HepG2 (cell line): Measurements from ENCODE around the gene ZBTB4. TPM values are rescaled to one million over a fixed set of nuclear protein-coding genes. Genes with fewer than 3 reads are reported as not detected.

ENCODE experiments used
- ATAC-seq: fragments of 200-7000 bp; cut with Tn5 transposase; 3 replicates; pipeline ENCODE4 v1.9.1; 2020; ENCODE audit warnings: mild to moderate bottlenecking, moderate library complexity
- BruUV-seq: library from RNA; stranded (reverse); fragments of 400-500 nt; replicated peaks from 2 replicates; lab custom pipeline; 2021; lab: Mats Ljungman, UMichigan
- CTCF ChIA-PET: fragments of 300-600 bp; formaldehyde crosslinking; extraction: SDS; loops from one replicate; lab custom pipeline; 2021; ENCODE audit warnings: low total read pairs, inconsistent platforms, low intra/inter-chr PET ratio; lab: Yijun Ruan, JAX
- POLR2A ChIA-PET: fragments of 350-600 bp; sonication (Branson Sonifier 250); formaldehyde crosslinking; loops from one replicate; lab custom pipeline; 2020; ENCODE audit warnings: antibody characterized with exemption, inconsistent platforms; lab: Yijun Ruan, JAX
- DNase-seq: peaks from one replicate; pipeline ENCODE4 v3.0.0-alpha.2; 2015; ENCODE audit warnings: low spot score
- FAIRE-seq: peaks from 3 replicates; lab custom pipeline; 2011; peaks lifted over from hg19 to GRCh38; lab: Jason Lieb, UNC
- H2AFZ ChIP-seq: one replicate; pipeline ENCODE4 v1.6.1; 2011; ENCODE audit warnings: low read length, inconsistent platforms
- H3K27ac ChIP-seq: fragments of 300-600 bp; 3 replicates; pipeline ENCODE4 v1.8.0; 2011; ENCODE audit warnings: mixed run types, mild to moderate bottlenecking, mixed read lengths, low read length, inconsistent platforms; ENCODE audit not compliant: insufficient read depth; ENCODE audit errors: extremely low read length
- H3K27me3 ChIP-seq, 2 experiments: fragments of 200-600 bp in 1 of 2; 2 replicates in 1 of 2; 3 replicates in 1 of 2; pipeline versions ENCODE4 v1.6.0 to v1.8.0; 2011; ENCODE audit warnings: low read length in 2 of 2, mild to moderate bottlenecking in 2 of 2, moderate library complexity in 2 of 2, inconsistent platforms in 1 of 2; ENCODE audit not compliant: insufficient read depth in 2 of 2, control insufficient read depth in 1 of 2
- H3K36me3 ChIP-seq, 2 experiments: fragments of 200-600 bp in 1 of 2; replicated peaks in 1 of 2; 2 replicates in 1 of 2; 3 replicates in 1 of 2; pipeline versions ENCODE4 v1.5.1 to v1.8.0; 2011; ENCODE audit warnings: low read length in 2 of 2, inconsistent platforms in 1 of 2; ENCODE audit not compliant: insufficient read depth in 2 of 2, control insufficient read depth in 1 of 2
- H3K4me1 ChIP-seq: 2 replicates; pipeline ENCODE4 v1.5.1; 2012; ENCODE audit warnings: low read length, inconsistent platforms; ENCODE audit not compliant: insufficient read depth
- H3K4me2 ChIP-seq: 2 replicates; pipeline ENCODE4 v1.6.0; 2011; ENCODE audit warnings: low read depth, low read length, inconsistent platforms
- H3K4me3 ChIP-seq, 3 experiments: fragments of 200-600 bp in 1 of 3; sonication (generic), shearing (Covaris generic) in 1 of 3; replicated peaks in 1 of 3; 2 replicates each; pipeline ENCODE4 v1.5.1; 2011 to 2016; ENCODE audit warnings: low read length in 3 of 3, inconsistent platforms in 2 of 3, low read depth in 2 of 3, mild to moderate bottlenecking in 2 of 3, control low read depth in 1 of 3, mixed read lengths in 1 of 3; ENCODE audit not compliant: insufficient read depth in 1 of 3
- H3K79me2 ChIP-seq: one replicate; pipeline ENCODE4 v1.6.1; 2011; ENCODE audit warnings: low read length, inconsistent platforms; ENCODE audit not compliant: insufficient read depth
- H3K9ac ChIP-seq: 2 replicates; pipeline ENCODE4 v1.6.0; 2011; ENCODE audit warnings: mild to moderate bottlenecking, low read depth, low read length, inconsistent platforms; ENCODE audit not compliant: insufficient read depth
- H3K9me3 ChIP-seq: 2 replicates; pipeline ENCODE4 v1.5.1; 2012; ENCODE audit warnings: mild to moderate bottlenecking, low read length
- H4K20me1 ChIP-seq: 2 replicates; pipeline ENCODE4 v1.6.0; 2011; ENCODE audit warnings: inconsistent platforms, mild to moderate bottlenecking, low read length, moderate library complexity; ENCODE audit not compliant: insufficient read depth
- MXD4 ChIP-seq: IDR thresholded peaks from 2 replicates; pipeline ENCODE4 v1.6.1; 2016; ENCODE audit warnings: mild to moderate bottlenecking, missing biosample characterization, missing genetic modification reagents
- MXI1 ChIP-seq: IDR thresholded peaks from 3 replicates; pipeline ENCODE4 v1.6.1; 2012; ENCODE audit warnings: low read depth, low read length, inconsistent platforms, borderline replicate concordance
- NBN ChIP-seq: fragments of 450-650 bp; conservative IDR thresholded peaks from 2 replicates; pipeline ENCODE4 v1.6.1; 2017
- PRMT3 ChIP-seq: sonication (generic); formaldehyde crosslinking; IDR thresholded peaks from 2 replicates; pipeline ENCODE4 v1.8.1; 2022; ENCODE audit warnings: low read depth, mild to moderate bottlenecking, moderate library complexity, missing genetic modification reagents, borderline replicate concordance
- SALL2 ChIP-seq: sonication (generic); formaldehyde crosslinking; IDR thresholded peaks from 2 replicates; pipeline ENCODE4 v1.8.1; 2023; ENCODE audit warnings: mild to moderate bottlenecking, missing genetic modification reagents, inconsistent platforms
- SMAD9 ChIP-seq: sonication (generic); formaldehyde crosslinking; IDR thresholded peaks from 2 replicates; pipeline ENCODE4 v1.5.1; 2020; ENCODE audit warnings: mild to moderate bottlenecking, missing genetic modification reagents
- SYNCRIP ChIP-seq: fragments of 200-400 bp; formaldehyde crosslinking; IDR thresholded peaks from 2 replicates; pipeline ENCODE4 v1.6.1; 2018; ENCODE audit warnings: mild to moderate bottlenecking, low read depth, low read length; ENCODE audit not compliant: insufficient read depth
- ZBTB20 ChIP-seq: sonication (generic); formaldehyde crosslinking; IDR thresholded peaks from 2 replicates; pipeline ENCODE4 v1.8.1; 2023; ENCODE audit warnings: missing genetic modification reagents, low read depth, mild to moderate bottlenecking, borderline replicate concordance
- ZNF264 ChIP-seq: sonication (generic); formaldehyde crosslinking; IDR thresholded peaks from 2 replicates; pipeline ENCODE4 v1.4.0; 2020; ENCODE audit warnings: missing genetic modification reagents
- ZNF749 ChIP-seq: sonication (generic); formaldehyde crosslinking; IDR thresholded peaks from 2 replicates; pipeline ENCODE4 v1.8.0; 2022; ENCODE audit warnings: mild to moderate bottlenecking, missing genetic modification reagents, moderate library complexity, borderline replicate concordance
- ZNF777 ChIP-seq: sonication (generic); formaldehyde crosslinking; IDR thresholded peaks from 2 replicates; pipeline ENCODE4 v1.4.0; 2020; ENCODE audit warnings: missing genetic modification reagents
- ZNF788 ChIP-seq: sonication (generic); formaldehyde crosslinking; IDR thresholded peaks from 2 replicates; pipeline ENCODE4 v1.5.0; 2020; ENCODE audit warnings: mild to moderate bottlenecking, missing genetic modification reagents, borderline replicate concordance
- WGBS: methylation state at CpG from one replicate; pipeline ENCODE4 v1.1.6; 2017; ENCODE audit warnings: low lambda C conversion rate; 5-methylcytosine and 5-hydroxymethylcytosine counted together
- in situ Hi-C: cut with HindIII; loops from 2 replicates; pipeline ENCODE4 v1.10.0; 2017; ENCODE audit warnings: low pct_unique_long_range_greater_than_20kb; ENCODE audit not compliant: extremely low pct_ligation_motif_present
- intact Hi-C: fragments of 100-400 bp; cut with micrococcal nuclease; formaldehyde crosslinking; loops from one replicate; pipeline ENCODE4 v1.10.0; 2022; ENCODE audit not compliant: unreplicated experiment
- polyA plus RNA-seq, 8 experiments: library from polyadenylated mRNA; depleted of rRNA in 3 of 8; stranded (reverse) in 7 of 8; unstranded in 1 of 8; fragments of >200 nt; fragmentation: Illumina TruSeq in 4 of 8; extraction: Trizol in 4 of 8; gene quantifications; 2 replicates each; pipeline versions ENCODE4 v1.2.1 to v1.2.3, GENCODE V29; 2011 to 2016; ENCODE audit warnings: low read depth in 4 of 8, missing spikeins in 1 of 8, mixed read lengths in 1 of 8; ENCODE audit not compliant: insufficient read depth in 1 of 8
- total RNA-seq, 5 experiments: library from RNA; depleted of rRNA; stranded (reverse); fragments of >200 nt; fragmentation: Illumina TruSeq; extraction: Trizol; gene quantifications; 2 replicates each; pipeline ENCODE4 v1.2.3, GENCODE V29; 2016; ENCODE audit warnings: low read depth in 1 of 5
- TF ChIP-seq, protein P1 (sequence below): sonication (generic); formaldehyde crosslinking; IDR thresholded peaks from 2 replicates; pipeline ENCODE4 v1.4.0; 2020; ENCODE audit warnings: mild to moderate bottlenecking, missing genetic modification reagents
- TF ChIP-seq, protein P2 (sequence below): IDR thresholded peaks from 2 replicates; pipeline ENCODE4 v1.6.1; 2016; ENCODE audit warnings: missing genetic modification reagents, missing compliant biosample characterization
- TF ChIP-seq, protein P3 (sequence below): sonication (generic); formaldehyde crosslinking; conservative IDR thresholded peaks from 2 replicates; pipeline ENCODE4 v1.4.0; 2020; ENCODE audit warnings: missing genetic modification reagents
- TF ChIP-seq, protein P4 (sequence below): IDR thresholded peaks from 2 replicates; pipeline ENCODE4 v1.6.1; 2016
- TF ChIP-seq, protein P5 (sequence below): sonication (generic); formaldehyde crosslinking; IDR thresholded peaks from 2 replicates; pipeline ENCODE4 v1.4.0; 2020; ENCODE audit warnings: missing genetic modification reagents
- TF ChIP-seq, protein P6 (sequence below): IDR thresholded peaks from 2 replicates; pipeline ENCODE4 v1.6.1; 2012; ENCODE audit warnings: inconsistent platforms

ZBTB4 gene
- total and polyA plus RNA-seq, 2 of the 13 experiments (the other 11 are each of a cell fraction or from before 2014, with no cell fraction given), result 4.3 to 7.4 TPM

DNA sequence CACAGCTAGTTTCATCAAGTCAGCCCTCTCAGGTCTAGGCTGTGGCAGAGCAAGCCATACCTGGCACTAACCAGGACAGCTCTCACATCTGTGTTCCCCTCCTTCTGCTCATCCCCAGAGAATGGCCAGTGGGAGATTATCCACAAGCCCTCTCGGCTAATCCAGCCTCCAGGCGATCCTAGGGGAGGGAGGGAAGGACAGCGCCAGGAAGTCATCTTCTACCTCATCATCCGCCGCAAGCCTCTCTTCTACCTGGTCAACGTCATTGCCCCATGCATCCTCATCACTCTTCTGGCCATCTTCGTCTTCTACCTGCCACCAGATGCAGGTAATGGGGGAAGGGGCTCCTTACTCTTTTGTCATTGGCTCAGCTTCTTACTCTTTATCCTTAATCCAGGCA is 31.0 kb downstream of the ZBTB4 start (continued):
- TF ChIP-seq, protein P1, sequence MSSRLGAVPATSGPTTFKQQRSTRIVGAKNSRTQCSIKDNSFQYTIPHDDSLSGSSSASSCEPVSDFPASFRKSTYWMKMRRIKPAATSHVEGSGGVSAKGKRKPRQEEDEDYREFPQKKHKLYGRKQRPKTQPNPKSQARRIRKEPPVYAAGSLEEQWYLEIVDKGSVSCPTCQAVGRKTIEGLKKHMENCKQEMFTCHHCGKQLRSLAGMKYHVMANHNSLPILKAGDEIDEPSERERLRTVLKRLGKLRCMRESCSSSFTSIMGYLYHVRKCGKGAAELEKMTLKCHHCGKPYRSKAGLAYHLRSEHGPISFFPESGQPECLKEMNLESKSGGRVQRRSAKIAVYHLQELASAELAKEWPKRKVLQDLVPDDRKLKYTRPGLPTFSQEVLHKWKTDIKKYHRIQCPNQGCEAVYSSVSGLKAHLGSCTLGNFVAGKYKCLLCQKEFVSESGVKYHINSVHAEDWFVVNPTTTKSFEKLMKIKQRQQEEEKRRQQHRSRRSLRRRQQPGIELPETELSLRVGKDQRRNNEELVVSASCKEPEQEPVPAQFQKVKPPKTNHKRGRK (CRISPR knock-in tag), result no peak
- no peak for TF ChIP-seq ZNF777 (CRISPR knock-in tag)
- no peak for TF ChIP-seq PRMT3
- TF ChIP-seq MXD4, result no peak
- no peak for TF ChIP-seq SYNCRIP

DNA sequence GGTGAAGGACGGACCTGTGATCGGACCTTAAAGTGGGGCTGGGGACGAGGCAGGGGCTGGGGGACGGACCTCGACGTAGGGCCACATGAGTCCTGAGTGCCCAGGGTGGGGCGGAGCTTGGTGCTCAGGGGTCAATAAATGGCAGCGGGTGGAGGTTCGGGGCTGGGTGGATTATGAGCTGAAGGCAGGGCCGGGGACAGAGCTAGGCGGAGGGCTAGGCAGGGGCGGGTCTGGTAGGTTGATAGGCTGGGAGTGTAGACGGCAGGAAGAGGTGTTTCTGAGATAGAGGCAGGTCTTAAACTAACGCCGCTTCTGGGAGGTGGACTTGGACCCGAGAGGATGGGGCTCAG is 33.8 kb downstream of the ZBTB4 start:
- no peaks in the 10 kb centered on the region for H4K20me1 ChIP-seq
- H3K27ac ChIP-seq, result peak overlapping the region; percentile 73
- H3K4me3 ChIP-seq, result peak overlapping the region; percentile 62 to 85 (median 63)
- peaks cover 45% of the 10 kb centered on the region for H3K4me1 ChIP-seq
- peak overlapping the region; percentile 75 for H3K9ac ChIP-seq
- H3K79me2 ChIP-seq, result no peaks in the 10 kb centered on the region
- no TSS peak for BruUV-seq
- POLR2A ChIA-PET, result interaction anchor here (0.6 to 3.7 kb wide), 20 partner anchors 8 to 241 kb away, joined by 3 to 48 read pairs (median 4); partner anchors contain the start of genes CD68, PLSCR3, POLR2A and SLC35G6
- peak overlapping the region; percentile 89 for H3K4me2 ChIP-seq
- no peaks in the 10 kb centered on the region for H3K36me3 ChIP-seq
- CTCF ChIA-PET, result interaction anchor here (1.3 kb wide), 1 partner anchor 89 kb away, joined by 3 read pairs; no protein-coding TSS in a partner anchor
- intact Hi-C loops (loop anchor here (1.0 to 5.0 kb wide), 2 partner anchors 37 to 116 kb away; partner anchors contain the start of genes NEURL4, POLR2A and SLC35G6), in situ Hi-C loops (no loop called here)
- FAIRE-seq, result peak; percentile 70
- WGBS, result 1% methylated on average over 15 of the region's 16 CpGs
- no peaks in the 10 kb centered on the region for H3K9me3 ChIP-seq
- no peak overlapping the region for H2AFZ ChIP-seq
- peaks cover 4 to 27% of the 10 kb centered on the region in 2 experiments; a peak in 4 of 5 replicates for H3K27me3 ChIP-seq
- ATAC-seq, result peak; percentile 88
- peak; percentile 76 for DNase-seq
- TF ChIP-seq NBN (no peak), ZNF264 (CRISPR knock-in tag) (0 out of 2 replicates have a peak, but pooled peaks have one; percentile 33), ZNF749 (CRISPR knock-in tag) (0 out of 2 replicates have a peak, but pooled peaks have one; percentile 14), SALL2 (CRISPR knock-in tag) (0 out of 2 replicates have a peak, but pooled peaks have one; percentile 1), SMAD9 (CRISPR knock-in tag) (no peak), ZBTB20 (CRISPR knock-in tag) (no peak), MXI1 (peak; percentile 9; the same call in 1 of the 3 replicates), ZNF788 (0 out of 2 replicates have a peak, but pooled peaks have one; percentile 5)
- TF ChIP-seq, protein P2, sequence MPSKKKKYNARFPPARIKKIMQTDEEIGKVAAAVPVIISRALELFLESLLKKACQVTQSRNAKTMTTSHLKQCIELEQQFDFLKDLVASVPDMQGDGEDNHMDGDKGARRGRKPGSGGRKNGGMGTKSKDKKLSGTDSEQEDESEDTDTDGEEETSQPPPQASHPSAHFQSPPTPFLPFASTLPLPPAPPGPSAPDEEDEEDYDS (CRISPR knock-in tag), result peak; percentile 85
- TF ChIP-seq, protein P3, sequence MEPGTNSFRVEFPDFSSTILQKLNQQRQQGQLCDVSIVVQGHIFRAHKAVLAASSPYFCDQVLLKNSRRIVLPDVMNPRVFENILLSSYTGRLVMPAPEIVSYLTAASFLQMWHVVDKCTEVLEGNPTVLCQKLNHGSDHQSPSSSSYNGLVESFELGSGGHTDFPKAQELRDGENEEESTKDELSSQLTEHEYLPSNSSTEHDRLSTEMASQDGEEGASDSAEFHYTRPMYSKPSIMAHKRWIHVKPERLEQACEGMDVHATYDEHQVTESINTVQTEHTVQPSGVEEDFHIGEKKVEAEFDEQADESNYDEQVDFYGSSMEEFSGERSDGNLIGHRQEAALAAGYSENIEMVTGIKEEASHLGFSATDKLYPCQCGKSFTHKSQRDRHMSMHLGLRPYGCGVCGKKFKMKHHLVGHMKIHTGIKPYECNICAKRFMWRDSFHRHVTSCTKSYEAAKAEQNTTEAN (CRISPR knock-in tag), result peak; percentile 46; the same call in 1 of the 2 replicates
- TF ChIP-seq, protein P4, sequence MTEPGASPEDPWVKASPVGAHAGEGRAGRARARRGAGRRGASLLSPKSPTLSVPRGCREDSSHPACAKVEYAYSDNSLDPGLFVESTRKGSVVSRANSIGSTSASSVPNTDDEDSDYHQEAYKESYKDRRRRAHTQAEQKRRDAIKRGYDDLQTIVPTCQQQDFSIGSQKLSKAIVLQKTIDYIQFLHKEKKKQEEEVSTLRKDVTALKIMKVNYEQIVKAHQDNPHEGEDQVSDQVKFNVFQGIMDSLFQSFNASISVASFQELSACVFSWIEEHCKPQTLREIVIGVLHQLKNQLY (CRISPR knock-in tag), result no peak
- TF ChIP-seq, protein P5, sequence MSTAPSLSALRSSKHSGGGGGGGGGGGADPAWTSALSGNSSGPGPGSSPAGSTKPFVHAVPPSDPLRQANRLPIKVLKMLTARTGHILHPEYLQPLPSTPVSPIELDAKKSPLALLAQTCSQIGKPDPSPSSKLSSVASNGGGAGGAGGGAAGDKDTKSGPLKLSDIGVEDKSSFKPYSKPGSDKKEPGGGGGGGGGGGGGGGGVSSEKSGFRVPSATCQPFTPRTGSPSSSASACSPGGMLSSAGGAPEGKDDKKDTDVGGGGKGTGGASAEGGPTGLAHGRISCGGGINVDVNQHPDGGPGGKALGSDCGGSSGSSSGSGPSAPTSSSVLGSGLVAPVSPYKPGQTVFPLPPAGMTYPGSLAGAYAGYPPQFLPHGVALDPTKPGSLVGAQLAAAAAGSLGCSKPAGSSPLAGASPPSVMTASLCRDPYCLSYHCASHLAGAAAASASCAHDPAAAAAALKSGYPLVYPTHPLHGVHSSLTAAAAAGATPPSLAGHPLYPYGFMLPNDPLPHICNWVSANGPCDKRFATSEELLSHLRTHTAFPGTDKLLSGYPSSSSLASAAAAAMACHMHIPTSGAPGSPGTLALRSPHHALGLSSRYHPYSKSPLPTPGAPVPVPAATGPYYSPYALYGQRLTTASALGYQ (CRISPR knock-in tag), result peak; percentile 40; the same call in 1 of the 2 replicates
- TF ChIP-seq, protein P6, sequence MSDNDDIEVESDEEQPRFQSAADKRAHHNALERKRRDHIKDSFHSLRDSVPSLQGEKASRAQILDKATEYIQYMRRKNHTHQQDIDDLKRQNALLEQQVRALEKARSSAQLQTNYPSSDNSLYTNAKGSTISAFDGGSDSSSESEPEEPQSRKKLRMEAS, result 0 out of 2 replicates have a peak, but pooled peaks have one; percentile 34
